NCI-H524 treated with DMSO at 0.1 percent for 48 hours (cell line): ENCODE data around the gene HECA.
A peak's percentile ranks its signal among the peaks of the same experiment; 100 is the strongest.
"Not testable (repeated sequence)": the region's sequence is repeated elsewhere in the genome, so short reads cannot be mapped to it uniquely, and the experiment has no call there.

Experiments used
- DNase-seq: peaks from one replicate; lab custom pipeline; 2025; lab: John Stamatoyannopoulos, UW

Gene HECA, protein sequence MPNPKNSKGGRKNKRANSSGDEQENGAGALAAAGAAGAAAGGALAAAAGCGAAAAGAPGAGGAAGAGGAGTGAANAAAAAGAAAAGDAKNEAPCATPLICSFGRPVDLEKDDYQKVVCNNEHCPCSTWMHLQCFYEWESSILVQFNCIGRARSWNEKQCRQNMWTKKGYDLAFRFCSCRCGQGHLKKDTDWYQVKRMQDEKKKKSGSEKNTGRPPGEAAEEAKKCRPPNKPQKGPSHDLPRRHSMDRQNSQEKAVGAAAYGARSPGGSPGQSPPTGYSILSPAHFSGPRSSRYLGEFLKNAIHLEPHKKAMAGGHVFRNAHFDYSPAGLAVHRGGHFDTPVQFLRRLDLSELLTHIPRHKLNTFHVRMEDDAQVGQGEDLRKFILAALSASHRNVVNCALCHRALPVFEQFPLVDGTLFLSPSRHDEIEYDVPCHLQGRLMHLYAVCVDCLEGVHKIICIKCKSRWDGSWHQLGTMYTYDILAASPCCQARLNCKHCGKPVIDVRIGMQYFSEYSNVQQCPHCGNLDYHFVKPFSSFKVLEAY

GRCh38 chr6:139134817-139135577 lies at the start of gene HECA:
HECA (plus strand) TSS chr6:139135080; CDS start chr6:139135397, 317 bp downstream.
- peak; percentile 16 for DNase-seq

GRCh38 chr6:139091826-139092225 lies 43.1 kb upstream of the HECA start:
- DNase-seq: no peak

DNA sequence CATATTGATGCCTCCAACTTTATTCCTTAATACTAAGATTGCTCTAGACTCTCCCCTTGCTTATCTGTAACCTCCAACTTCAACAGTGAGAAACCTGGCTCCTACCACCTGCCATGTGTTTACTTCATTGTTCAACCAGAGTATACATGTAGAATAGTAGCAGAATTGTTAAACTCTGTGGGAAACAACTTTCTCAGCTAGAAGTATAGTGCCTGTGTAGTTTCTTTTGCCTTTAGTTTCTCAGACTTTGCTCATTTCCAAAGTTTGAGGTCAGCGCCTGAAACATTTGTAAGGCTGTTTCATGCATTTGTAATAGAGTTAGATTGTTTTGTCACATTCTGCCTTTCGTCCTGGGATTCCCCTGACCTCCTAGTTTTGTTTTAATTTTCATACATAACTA lies 34.9 kb upstream of the HECA start:
- no peak for DNase-seq

- DNase-seq: no peak
Observed at GRCh38 chr6:139107051-139107450, 27.8 kb upstream of the HECA start.

- no peak for DNase-seq
Observed at GRCh38 chr6:139108378-139108777, 26.5 kb upstream of the HECA start.

DNA sequence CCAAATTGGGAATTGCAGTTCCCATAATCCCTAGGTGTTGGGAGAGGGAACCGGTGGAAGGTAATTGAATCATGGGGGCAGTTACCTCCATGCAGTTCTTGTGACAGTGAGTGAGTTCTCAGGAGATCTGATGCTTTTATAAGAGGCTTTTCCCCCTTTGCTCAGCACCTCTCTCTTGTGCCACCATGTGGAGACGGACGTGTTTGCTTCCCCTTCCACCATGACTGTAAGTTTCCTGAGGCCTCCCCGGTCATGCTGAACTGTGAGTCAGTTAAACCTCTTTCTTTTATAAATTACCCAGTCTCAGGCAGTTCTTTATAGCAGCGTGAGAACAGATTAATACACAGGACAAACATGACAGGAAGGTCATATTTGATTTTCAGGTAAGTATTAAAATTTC lies 25.3 kb upstream of the HECA start:
- DNase-seq: no peak

GRCh38 chr6:139112146-139112545 lies 22.7 kb upstream of the HECA start:
- no peak for DNase-seq

GRCh38 chr6:139112561-139112960 lies 22.3 kb upstream of the HECA start:
- DNase-seq: no peak

DNA sequence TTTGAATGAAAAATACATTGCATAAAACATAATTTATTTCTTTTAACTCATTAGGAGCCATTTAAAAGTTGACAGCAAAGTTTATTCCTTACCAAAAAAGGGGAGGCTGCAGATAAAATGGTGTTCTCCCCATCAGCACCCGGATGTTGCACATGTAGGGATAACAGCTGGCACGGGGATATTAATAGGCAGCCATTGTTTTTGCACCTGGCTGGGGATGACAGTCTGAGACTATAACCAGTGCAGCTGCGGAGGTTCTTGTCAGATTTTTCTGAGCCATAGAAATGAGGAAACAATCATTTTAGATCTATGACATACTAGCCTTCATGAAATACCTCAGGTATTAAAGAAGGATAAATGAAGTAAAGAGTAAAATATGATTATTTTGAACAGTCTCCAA lies 20.1 kb upstream of the HECA start:
- DNase-seq: no peak

- no peak for DNase-seq
Observed at GRCh38 chr6:139115989-139116758, 18.7 kb upstream of the HECA start.

GRCh38 chr6:139117734-139118133 lies 17.1 kb upstream of the HECA start:
- no peak for DNase-seq

- no peak for DNase-seq
Observed at GRCh38 chr6:139119552-139119951, 15.3 kb upstream of the HECA start.

DNA sequence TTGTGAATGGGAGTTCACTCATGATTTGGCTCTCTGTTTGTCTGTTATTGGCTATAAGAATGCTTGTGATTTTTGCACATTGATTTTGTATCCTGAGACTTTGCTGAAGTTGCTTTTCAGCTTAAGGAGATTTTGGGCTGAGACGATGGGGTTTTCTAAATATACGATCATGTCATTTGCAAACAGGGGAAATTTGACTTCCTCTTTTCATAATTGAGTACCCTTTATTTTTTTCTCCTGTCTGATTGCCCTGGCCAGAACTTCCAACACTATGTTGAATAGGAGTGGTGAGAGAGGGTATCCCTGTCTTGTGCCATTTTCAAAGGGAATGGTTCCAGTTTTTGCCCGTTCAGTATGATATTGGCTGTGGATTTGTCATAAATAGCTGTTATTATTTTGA lies 12.1 kb upstream of the HECA start:
- not testable (repeated sequence) for DNase-seq

GRCh38 chr6:139124887-139125672 lies 9.8 kb upstream of the HECA start:
- DNase-seq: no peak

DNA sequence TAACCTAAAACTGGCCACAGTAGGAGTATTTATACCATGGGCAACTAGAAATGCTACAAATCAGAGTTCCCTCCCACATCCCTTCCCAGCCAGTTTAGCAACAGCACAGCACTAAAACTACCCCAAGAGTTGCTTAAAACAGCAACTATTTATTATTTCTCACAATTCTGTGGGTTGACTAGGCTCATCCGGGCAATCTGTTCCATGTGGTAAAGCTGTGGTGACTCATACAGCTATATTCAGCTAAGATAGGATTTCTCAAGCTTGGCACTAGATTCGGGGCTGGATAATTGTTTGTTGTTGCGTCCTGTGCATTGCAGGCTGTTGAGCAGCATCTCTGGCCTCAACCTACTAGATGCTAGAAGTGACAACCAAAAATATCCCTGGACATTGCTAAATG lies 8.6 kb upstream of the HECA start:
- no peak for DNase-seq

GRCh38 chr6:139126931-139127330 lies 7.9 kb upstream of the HECA start:
- DNase-seq: no peak

DNA sequence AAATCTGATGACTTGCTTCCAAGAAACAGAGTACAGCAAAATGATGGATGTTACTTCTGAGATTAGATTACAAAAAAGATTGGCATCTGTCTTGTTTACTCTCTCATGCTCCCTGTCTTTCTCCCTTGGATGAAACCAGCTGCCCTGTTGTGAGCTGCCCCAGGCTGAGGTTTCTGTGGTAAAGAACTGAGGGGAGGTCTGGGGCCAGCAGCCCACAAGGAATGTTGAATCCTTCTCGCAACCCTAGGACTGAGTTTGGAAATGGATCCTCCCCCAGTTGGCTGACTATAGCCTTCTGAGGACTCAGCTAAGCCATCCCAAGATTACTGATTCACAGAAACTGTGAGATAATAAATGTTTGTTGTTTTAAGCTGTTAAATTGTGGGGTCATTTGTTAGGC lies 5.6 kb upstream of the HECA start:
- no peak for DNase-seq

GRCh38 chr6:139131736-139132280 lies 3.1 kb upstream of the HECA start:
- no peak for DNase-seq

DNA sequence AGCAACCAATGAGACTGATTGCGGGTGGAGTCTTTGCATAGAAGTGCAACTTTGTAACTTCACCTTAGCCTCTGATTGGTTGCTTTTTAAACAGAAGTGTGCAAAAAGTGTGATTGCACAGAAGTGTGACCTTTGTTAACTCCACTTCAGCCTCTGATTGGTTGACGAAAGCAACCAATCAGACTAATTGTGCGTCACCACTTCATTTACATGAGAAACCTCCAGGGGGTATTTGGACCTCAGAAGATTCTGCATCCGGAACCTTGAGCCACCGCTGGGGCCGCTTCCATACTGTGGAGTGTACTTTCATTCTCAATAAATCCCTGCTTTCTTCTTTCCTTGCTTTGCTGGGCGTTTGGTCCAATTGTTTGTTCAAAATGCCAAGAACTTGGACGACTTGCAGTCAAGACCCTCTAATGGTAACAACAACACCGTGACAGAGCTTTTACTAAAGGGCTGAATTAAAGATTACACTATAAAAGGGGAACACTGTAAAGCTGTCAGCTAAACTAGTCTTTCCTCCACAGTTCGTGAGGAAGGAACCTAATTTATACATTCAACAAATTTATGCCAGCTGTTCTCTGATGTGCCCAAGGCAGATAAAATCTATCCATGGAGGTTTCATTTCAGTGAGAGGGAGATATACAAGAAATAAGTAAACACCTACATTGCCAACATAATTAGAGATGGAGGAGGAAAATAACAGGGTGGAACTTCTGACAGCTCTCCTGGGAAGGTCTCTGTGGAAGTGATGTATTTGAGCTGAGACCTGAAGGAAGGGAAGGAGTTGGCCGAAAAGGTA lies 1.4 kb upstream of the HECA start:
- DNase-seq: no peak

DNA sequence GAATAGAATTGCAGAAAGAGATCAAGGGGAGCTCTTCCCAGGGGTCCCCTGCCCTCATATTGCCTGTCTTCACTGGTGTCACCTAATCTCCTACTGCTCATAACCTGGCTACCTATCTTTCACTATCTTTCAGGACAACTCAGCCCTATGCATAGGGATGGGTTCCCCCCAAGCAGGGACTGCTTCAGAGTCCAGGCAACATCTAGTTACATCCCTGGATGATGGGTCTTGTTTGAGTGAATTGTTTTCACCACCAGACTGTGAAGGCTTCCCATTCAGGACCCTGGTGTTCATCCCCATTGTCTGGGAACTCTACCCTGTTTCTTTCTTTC lies 850 bp upstream of the HECA start:
- no peak for DNase-seq
